Left hindlimb (tissue), 1 donor: ENCODE results near the gene LAMP1.
"Not testable (repeated sequence)": the region's sequence is repeated elsewhere in the genome, so short reads cannot be mapped to it uniquely, and the experiment has no call there.

Experiments
- DNase-seq: peaks from one replicate; pipeline ENCODE4 v3.0.0-alpha.2; 2018

Gene LAMP1

GRCh38 chr13:113298043-113298945 is 1.3 kb downstream of the LAMP1 start:
- no peak for DNase-seq

GRCh38 chr13:113299951-113300350 is 2.9 kb downstream of the LAMP1 start:
- no peak for DNase-seq

- no peak for DNase-seq
Measured at GRCh38 chr13:113302986-113303385, 5.9 kb downstream of the LAMP1 start.

GRCh38 chr13:113304121-113304520 is 7.1 kb downstream of the LAMP1 start:
- DNase-seq = no peak

- no peak for DNase-seq
Measured at GRCh38 chr13:113305208-113305607, 8.2 kb downstream of the LAMP1 start.

- DNase-seq = no peak
Measured at GRCh38 chr13:113307491-113307890, 10.5 kb downstream of the LAMP1 start.

GRCh38 chr13:113309473-113309872 is 12.4 kb downstream of the LAMP1 start:
- DNase-seq = no peak

- DNase-seq = not testable (repeated sequence)
Measured at GRCh38 chr13:113314112-113314511, 17.1 kb downstream of the LAMP1 start.

GRCh38 chr13:113314895-113315470 is 17.9 kb downstream of the LAMP1 start:
- not testable (repeated sequence) for DNase-seq

GRCh38 chr13:113315992-113316391 is 19.0 kb downstream of the LAMP1 start:
- DNase-seq = no peak

GRCh38 chr13:113317031-113317430 is 20.0 kb downstream of the LAMP1 start:
- no peak for DNase-seq

GRCh38 chr13:113318956-113319355 is 21.9 kb downstream of the LAMP1 start:
- DNase-seq = no peak

GRCh38 chr13:113319371-113319770 is 22.3 kb downstream of the LAMP1 start:
- no peak for DNase-seq

GRCh38 chr13:113320226-113320875 is 23.3 kb downstream of the LAMP1 start:
- no peak for DNase-seq

- DNase-seq = no peak
Measured at GRCh38 chr13:113321546-113321945, 24.5 kb downstream of the LAMP1 start.

GRCh38 chr13:113322043-113322461 is 25.0 kb downstream of the LAMP1 start:
- DNase-seq = no peak

GRCh38 chr13:113322890-113323651 is 26.0 kb downstream of the LAMP1 start:
- no peak for DNase-seq

GRCh38 chr13:113323869-113324268 is 26.8 kb downstream of the LAMP1 start:
- no peak for DNase-seq

- DNase-seq = no peak
Measured at GRCh38 chr13:113324398-113324797, 27.4 kb downstream of the LAMP1 start.

GRCh38 chr13:113325779-113326178 is 28.7 kb downstream of the LAMP1 start:
- DNase-seq = no peak

- no peak for DNase-seq
Measured at GRCh38 chr13:113327391-113327765, 30.3 kb downstream of the LAMP1 start.

- no peak for DNase-seq
Measured at GRCh38 chr13:113327766-113328471, 30.9 kb downstream of the LAMP1 start.
